Astrocyte (in vitro differentiated cells and primary cell): ENCODE measurements around the gene PRR15L. TPM values are rescaled to one million over a fixed set of nuclear protein-coding genes. Genes with fewer than 3 reads are reported as not detected.

Source experiments
- DNase-seq: peaks from one replicate; pipeline ENCODE4 v3.0.0-alpha.2; 2010; ENCODE audit warnings: low read depth
- FAIRE-seq: peaks from 2 replicates; lab custom pipeline; 2011; peaks lifted over from hg19 to GRCh38; lab: Jason Lieb, UNC
- H2AFZ ChIP-seq: 2 replicates; pipeline ENCODE4 v1.6.0; 2012; ENCODE audit warnings: low read depth, low read length, inconsistent platforms
- H3K27ac ChIP-seq: 2 replicates; pipeline ENCODE4 v1.5.1; 2011; ENCODE audit warnings: low read depth, low read length, inconsistent platforms
- H3K27me3 ChIP-seq: 2 replicates; pipeline ENCODE4 v1.6.0; 2011; ENCODE audit warnings: low read length, inconsistent platforms; ENCODE audit not compliant: insufficient read depth
- H3K36me3 ChIP-seq: 2 replicates; pipeline ENCODE4 v1.5.1; 2011; ENCODE audit warnings: low read length, inconsistent platforms; ENCODE audit not compliant: insufficient read depth
- H3K4me1 ChIP-seq: 2 replicates; pipeline ENCODE4 v1.5.1; 2011; ENCODE audit warnings: low read length, inconsistent platforms; ENCODE audit not compliant: insufficient read depth
- H3K4me2 ChIP-seq: 2 replicates; pipeline ENCODE4 v1.6.0; 2012; ENCODE audit warnings: low read length, inconsistent platforms
- H3K4me3 ChIP-seq: 2 replicates; pipeline ENCODE4 v1.5.1; 2011; ENCODE audit warnings: low read depth, mild to moderate bottlenecking, low read length, inconsistent platforms; ENCODE audit not compliant: insufficient read depth
- H3K79me2 ChIP-seq: 2 replicates; pipeline ENCODE4 v1.6.0; 2012; ENCODE audit warnings: mild to moderate bottlenecking, low read length, inconsistent platforms; ENCODE audit not compliant: insufficient read depth
- H3K9ac ChIP-seq: 2 replicates; pipeline ENCODE4 v1.6.0; 2012; ENCODE audit warnings: mild to moderate bottlenecking, low read length, inconsistent platforms
- H3K9me3 ChIP-seq: 2 replicates; pipeline ENCODE4 v1.5.1; 2012; ENCODE audit warnings: low read depth, mild to moderate bottlenecking, low read length, inconsistent platforms; ENCODE audit not compliant: insufficient read depth
- H4K20me1 ChIP-seq: 2 replicates; pipeline ENCODE4 v1.6.0; 2012; ENCODE audit warnings: low read length, inconsistent platforms; ENCODE audit not compliant: insufficient read depth
- H3K27ac Mint-ChIP-seq: one replicate; pipeline ENCODE4 v1.8.0; 2021; ENCODE audit warnings: mild to moderate bottlenecking, mixed read lengths; ENCODE audit not compliant: unreplicated experiment
- H3K27me3 Mint-ChIP-seq: one replicate; pipeline ENCODE4 v1.8.0; 2021; ENCODE audit warnings: low read depth, mixed read lengths; ENCODE audit not compliant: unreplicated experiment
- H3K36me3 Mint-ChIP-seq: one replicate; pipeline ENCODE4 v1.8.0; 2021; ENCODE audit warnings: low read depth, mixed read lengths; ENCODE audit not compliant: unreplicated experiment
- H3K4me1 Mint-ChIP-seq: one replicate; pipeline ENCODE4 v1.8.0; 2021; ENCODE audit warnings: low read depth, mixed read lengths; ENCODE audit not compliant: unreplicated experiment
- H3K4me3 Mint-ChIP-seq: one replicate; pipeline ENCODE4 v1.8.0; 2021; ENCODE audit warnings: mild to moderate bottlenecking, moderate library complexity, mixed read lengths; ENCODE audit not compliant: unreplicated experiment
- H3K9me3 Mint-ChIP-seq: one replicate; pipeline ENCODE4 v1.8.0; 2021; ENCODE audit warnings: mild to moderate bottlenecking, mixed read lengths; ENCODE audit not compliant: unreplicated experiment
- EZH2 ChIP-seq: IDR thresholded peaks from 2 replicates; pipeline ENCODE4 v1.6.1; 2012; ENCODE audit warnings: mild to moderate bottlenecking, low read length, inconsistent platforms; ENCODE audit not compliant: insufficient read depth
- total RNA-seq: library from RNA; stranded (reverse); gene quantifications from 2 replicates; pipeline ENCODE4 v1.2.1, GENCODE V29; 2021
- TF ChIP-seq, protein P1 (sequence below): IDR thresholded peaks from 2 replicates; pipeline ENCODE4 v1.5.1; 2011; ENCODE audit warnings: low read depth, mild to moderate bottlenecking, inconsistent platforms, low read length, moderate library complexity; ENCODE audit not compliant: insufficient read depth

PRR15L gene
- total RNA-seq, 1 donor from 2014 or later = not detected

GRCh38 chr17:47914306-47914948 is 43.3 kb downstream of the PRR15L start:
- no peaks in the 10 kb centered on the region for H3K4me1 ChIP-seq
- H4K20me1 ChIP-seq = peaks cover 10% of the 10 kb centered on the region
- H3K27me3 ChIP-seq = no peaks in the 10 kb centered on the region
- H3K27ac Mint-ChIP-seq = no peak overlapping the region
- H3K36me3 Mint-ChIP-seq = peaks cover 6% of the 10 kb centered on the region
- H3K4me3 ChIP-seq = no peak overlapping the region
- no peaks in the 10 kb centered on the region for H3K9me3 Mint-ChIP-seq
- H2AFZ ChIP-seq = no peak overlapping the region
- no peaks in the 10 kb centered on the region for H3K4me1 Mint-ChIP-seq
- TF ChIP-seq EZH2 = no peak
- TF ChIP-seq, protein P1, sequence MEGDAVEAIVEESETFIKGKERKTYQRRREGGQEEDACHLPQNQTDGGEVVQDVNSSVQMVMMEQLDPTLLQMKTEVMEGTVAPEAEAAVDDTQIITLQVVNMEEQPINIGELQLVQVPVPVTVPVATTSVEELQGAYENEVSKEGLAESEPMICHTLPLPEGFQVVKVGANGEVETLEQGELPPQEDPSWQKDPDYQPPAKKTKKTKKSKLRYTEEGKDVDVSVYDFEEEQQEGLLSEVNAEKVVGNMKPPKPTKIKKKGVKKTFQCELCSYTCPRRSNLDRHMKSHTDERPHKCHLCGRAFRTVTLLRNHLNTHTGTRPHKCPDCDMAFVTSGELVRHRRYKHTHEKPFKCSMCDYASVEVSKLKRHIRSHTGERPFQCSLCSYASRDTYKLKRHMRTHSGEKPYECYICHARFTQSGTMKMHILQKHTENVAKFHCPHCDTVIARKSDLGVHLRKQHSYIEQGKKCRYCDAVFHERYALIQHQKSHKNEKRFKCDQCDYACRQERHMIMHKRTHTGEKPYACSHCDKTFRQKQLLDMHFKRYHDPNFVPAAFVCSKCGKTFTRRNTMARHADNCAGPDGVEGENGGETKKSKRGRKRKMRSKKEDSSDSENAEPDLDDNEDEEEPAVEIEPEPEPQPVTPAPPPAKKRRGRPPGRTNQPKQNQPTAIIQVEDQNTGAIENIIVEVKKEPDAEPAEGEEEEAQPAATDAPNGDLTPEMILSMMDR = no peak
- H3K4me2 ChIP-seq = no peak overlapping the region
- no peaks in the 10 kb centered on the region for H3K9me3 ChIP-seq
- peaks cover 3% of the 10 kb centered on the region for H3K79me2 ChIP-seq
- H3K4me3 Mint-ChIP-seq = no peak overlapping the region
- H3K36me3 ChIP-seq = no peaks in the 10 kb centered on the region
- FAIRE-seq = no peak
- no peak for DNase-seq
- no peak overlapping the region for H3K9ac ChIP-seq
- no peak overlapping the region for H3K27ac ChIP-seq
- H3K27me3 Mint-ChIP-seq = no peaks in the 10 kb centered on the region

DNA sequence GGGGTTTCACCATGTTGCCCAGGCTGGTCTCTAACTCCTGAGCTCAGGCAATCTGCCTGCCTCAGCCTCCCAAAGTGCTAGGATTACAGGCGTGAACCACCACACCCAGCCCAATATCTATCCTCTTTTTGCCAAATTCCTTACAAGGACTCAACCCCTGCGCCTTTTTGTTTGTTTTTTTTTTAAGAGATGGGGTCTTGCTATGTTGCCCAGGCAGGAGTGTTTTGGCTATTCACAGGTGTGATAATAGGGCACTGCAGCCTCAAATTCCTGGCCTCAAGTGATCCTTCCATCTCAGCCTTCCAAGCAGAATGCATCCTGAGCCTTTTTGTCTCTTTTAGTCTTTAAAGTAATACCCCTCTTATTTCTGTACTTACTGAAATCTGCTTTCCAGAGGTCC is 44.6 kb downstream of the PRR15L start:
- no peaks in the 10 kb centered on the region for H3K27me3 ChIP-seq
- H3K4me3 Mint-ChIP-seq = no peak overlapping the region
- H3K27ac ChIP-seq = no peak overlapping the region
- H3K36me3 ChIP-seq = no peaks in the 10 kb centered on the region
- H3K4me1 Mint-ChIP-seq = peaks cover 2% of the 10 kb centered on the region
- no peak overlapping the region for H2AFZ ChIP-seq
- H3K9me3 ChIP-seq = no peaks in the 10 kb centered on the region
- DNase-seq (no peak), FAIRE-seq (no peak)
- H3K9me3 Mint-ChIP-seq = no peaks in the 10 kb centered on the region
- H3K79me2 ChIP-seq = peaks cover 7% of the 10 kb centered on the region
- H3K4me2 ChIP-seq = no peak overlapping the region
- no peak overlapping the region for H3K27ac Mint-ChIP-seq
- H3K36me3 Mint-ChIP-seq = peaks cover 9% of the 10 kb centered on the region
- TF ChIP-seq EZH2 = no peak
- no peak overlapping the region for H3K9ac ChIP-seq
- no peaks in the 10 kb centered on the region for H3K4me1 ChIP-seq
- H4K20me1 ChIP-seq = peaks cover 11% of the 10 kb centered on the region
- H3K4me3 ChIP-seq = no peak overlapping the region
- H3K27me3 Mint-ChIP-seq = no peaks in the 10 kb centered on the region

DNA sequence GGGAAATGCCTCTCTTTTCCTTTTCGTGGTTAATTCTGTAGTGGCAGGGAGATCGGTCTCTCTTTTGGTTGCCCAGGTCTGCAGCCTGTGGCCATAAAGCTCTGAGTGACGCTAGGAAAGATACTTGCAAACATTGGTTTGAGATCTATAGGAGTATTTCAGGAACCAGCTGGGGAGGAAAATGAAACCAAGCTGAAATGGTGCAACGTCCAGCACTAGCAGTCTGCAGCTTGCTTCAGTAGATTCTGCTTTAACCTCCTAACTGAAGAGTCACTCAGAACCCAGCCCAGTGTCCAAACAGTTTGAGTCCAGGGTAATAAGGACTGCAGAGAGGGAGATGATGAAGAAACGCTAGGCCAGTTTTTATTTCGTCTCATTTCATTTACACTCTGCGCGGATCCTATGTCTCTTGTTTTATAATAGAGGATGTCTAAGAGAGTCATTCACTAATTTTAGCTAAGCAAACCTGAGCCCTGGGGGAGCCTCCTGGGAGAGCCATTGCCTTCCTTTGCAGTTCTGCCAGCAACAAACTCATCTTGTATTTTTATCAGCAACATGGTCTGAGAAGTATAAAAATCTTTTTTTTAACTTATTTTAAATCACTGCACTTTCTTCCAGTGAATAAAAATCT is 49.6 kb downstream of the PRR15L start:
- peak overlapping the region; percentile 34 for H3K27ac Mint-ChIP-seq
- no peaks in the 10 kb centered on the region for H3K9me3 Mint-ChIP-seq
- peak overlapping the region; percentile 21 for H3K4me2 ChIP-seq
- no peaks in the 10 kb centered on the region for H3K27me3 Mint-ChIP-seq
- no peaks in the 10 kb centered on the region for H3K36me3 ChIP-seq
- H4K20me1 ChIP-seq = peaks cover 24% of the 10 kb centered on the region
- H3K4me3 Mint-ChIP-seq = peak overlapping the region; percentile 1
- H3K9ac ChIP-seq = no peak overlapping the region
- no peaks in the 10 kb centered on the region for H3K9me3 ChIP-seq
- H3K27me3 ChIP-seq = no peaks in the 10 kb centered on the region
- H3K27ac ChIP-seq = no peak overlapping the region
- FAIRE-seq = no peak
- peaks cover 14% of the 10 kb centered on the region for H3K4me1 ChIP-seq
- peaks cover 20% of the 10 kb centered on the region for H3K4me1 Mint-ChIP-seq
- H3K79me2 ChIP-seq = peaks cover 23% of the 10 kb centered on the region
- no peak overlapping the region for H2AFZ ChIP-seq
- H3K4me3 ChIP-seq = no peak overlapping the region
- DNase-seq = no peak
- TF ChIP-seq, protein P1 = no peak
- TF ChIP-seq EZH2 = no peak
- peaks cover 9% of the 10 kb centered on the region for H3K36me3 Mint-ChIP-seq
